HepG2 (cell line): ENCODE measurements around the gene NRP1. TPM values are rescaled to one million over a fixed set of nuclear protein-coding genes. Genes with fewer than 3 reads are reported as not detected.

Experiments
- ATAC-seq: fragments of 200-7000 bp; cut with Tn5 transposase; 3 replicates; pipeline ENCODE4 v1.9.1; 2020; ENCODE audit warnings: mild to moderate bottlenecking, moderate library complexity
- BruUV-seq: library from RNA; stranded (reverse); fragments of 400-500 nt; replicated peaks from 2 replicates; lab custom pipeline; 2021; lab: Mats Ljungman, UMichigan
- CTCF ChIA-PET: fragments of 300-600 bp; formaldehyde crosslinking; extraction: SDS; loops from one replicate; lab custom pipeline; 2021; ENCODE audit warnings: low total read pairs, inconsistent platforms, low intra/inter-chr PET ratio; lab: Yijun Ruan, JAX
- POLR2A ChIA-PET: fragments of 350-600 bp; sonication (Branson Sonifier 250); formaldehyde crosslinking; loops from one replicate; lab custom pipeline; 2020; ENCODE audit warnings: antibody characterized with exemption, inconsistent platforms; lab: Yijun Ruan, JAX
- DNase-seq: peaks from one replicate; pipeline ENCODE4 v3.0.0-alpha.2; 2015; ENCODE audit warnings: low spot score
- FAIRE-seq: peaks from 3 replicates; lab custom pipeline; 2011; peaks lifted over from hg19 to GRCh38; lab: Jason Lieb, UNC
- H2AFZ ChIP-seq: one replicate; pipeline ENCODE4 v1.6.1; 2011; ENCODE audit warnings: low read length, inconsistent platforms
- H3K27ac ChIP-seq: fragments of 300-600 bp; 3 replicates; pipeline ENCODE4 v1.8.0; 2011; ENCODE audit warnings: mixed run types, mild to moderate bottlenecking, mixed read lengths, low read length, inconsistent platforms; ENCODE audit not compliant: insufficient read depth; ENCODE audit errors: extremely low read length
- H3K27me3 ChIP-seq, 2 experiments: fragments of 200-600 bp in 1 of 2; 2 replicates in 1 of 2; 3 replicates in 1 of 2; pipeline versions ENCODE4 v1.6.0 to v1.8.0; 2011; ENCODE audit warnings: low read length in 2 of 2, mild to moderate bottlenecking in 2 of 2, moderate library complexity in 2 of 2, inconsistent platforms in 1 of 2; ENCODE audit not compliant: insufficient read depth in 2 of 2, control insufficient read depth in 1 of 2
- H3K36me3 ChIP-seq, 2 experiments: fragments of 200-600 bp in 1 of 2; replicated peaks in 1 of 2; 2 replicates in 1 of 2; 3 replicates in 1 of 2; pipeline versions ENCODE4 v1.5.1 to v1.8.0; 2011; ENCODE audit warnings: low read length in 2 of 2, inconsistent platforms in 1 of 2; ENCODE audit not compliant: insufficient read depth in 2 of 2, control insufficient read depth in 1 of 2
- H3K4me1 ChIP-seq: 2 replicates; pipeline ENCODE4 v1.5.1; 2012; ENCODE audit warnings: low read length, inconsistent platforms; ENCODE audit not compliant: insufficient read depth
- H3K4me2 ChIP-seq: 2 replicates; pipeline ENCODE4 v1.6.0; 2011; ENCODE audit warnings: low read depth, low read length, inconsistent platforms
- H3K4me3 ChIP-seq, 3 experiments: fragments of 200-600 bp in 1 of 3; sonication (generic), shearing (Covaris generic) in 1 of 3; replicated peaks in 1 of 3; 2 replicates each; pipeline ENCODE4 v1.5.1; 2011 to 2016; ENCODE audit warnings: low read length in 3 of 3, inconsistent platforms in 2 of 3, low read depth in 2 of 3, mild to moderate bottlenecking in 2 of 3, control low read depth in 1 of 3, mixed read lengths in 1 of 3; ENCODE audit not compliant: insufficient read depth in 1 of 3
- H3K79me2 ChIP-seq: one replicate; pipeline ENCODE4 v1.6.1; 2011; ENCODE audit warnings: low read length, inconsistent platforms; ENCODE audit not compliant: insufficient read depth
- H3K9ac ChIP-seq: 2 replicates; pipeline ENCODE4 v1.6.0; 2011; ENCODE audit warnings: mild to moderate bottlenecking, low read depth, low read length, inconsistent platforms; ENCODE audit not compliant: insufficient read depth
- H3K9me3 ChIP-seq: 2 replicates; pipeline ENCODE4 v1.5.1; 2012; ENCODE audit warnings: mild to moderate bottlenecking, low read length
- H4K20me1 ChIP-seq: 2 replicates; pipeline ENCODE4 v1.6.0; 2011; ENCODE audit warnings: inconsistent platforms, mild to moderate bottlenecking, low read length, moderate library complexity; ENCODE audit not compliant: insufficient read depth
- ATF7-NPFF ChIP-seq: sonication (generic); formaldehyde crosslinking; IDR thresholded peaks from 2 replicates; pipeline ENCODE4 v1.8.1; 2023; ENCODE audit warnings: mild to moderate bottlenecking, low read depth, missing genetic modification reagents, moderate library complexity
- GATA4 ChIP-seq: sonication (generic); IDR thresholded peaks from 2 replicates; pipeline ENCODE4 v1.6.1; 2016; ENCODE audit warnings: antibody characterized with exemption, low read depth, borderline replicate concordance
- HNRNPL ChIP-seq: fragments of 200-400 bp; formaldehyde crosslinking; IDR thresholded peaks from 2 replicates; pipeline ENCODE4 v1.6.1; 2017; ENCODE audit warnings: mild to moderate bottlenecking, low read depth, low read length
- MED1 ChIP-seq: sonication (generic); formaldehyde crosslinking; IDR thresholded peaks from 2 replicates; pipeline ENCODE4 v1.4.0; 2020; ENCODE audit warnings: missing genetic modification reagents
- NFE2 ChIP-seq: sonication (generic); formaldehyde crosslinking; IDR thresholded peaks from 2 replicates; pipeline ENCODE4 v1.4.0; 2020; ENCODE audit warnings: missing genetic modification reagents
- NR2F2 ChIP-seq: IDR thresholded peaks from 2 replicates; pipeline ENCODE4 v1.6.1; 2012; ENCODE audit warnings: low read depth, inconsistent platforms, borderline replicate concordance
- SIN3B ChIP-seq: fragments of 150-350 bp; IDR thresholded peaks from 2 replicates; pipeline ENCODE4 v1.6.1; 2014; ENCODE audit warnings: low read length
- SRY ChIP-seq: sonication (generic); formaldehyde crosslinking; IDR thresholded peaks from 2 replicates; pipeline ENCODE4 v1.8.0; 2022; ENCODE audit warnings: mild to moderate bottlenecking, missing genetic modification reagents
- TCF7 ChIP-seq: sonication (generic); IDR thresholded peaks from 2 replicates; pipeline ENCODE4 v1.6.1; 2016; ENCODE audit warnings: antibody characterized with exemption, low read depth
- ZFP41 ChIP-seq: sonication (generic); formaldehyde crosslinking; IDR thresholded peaks from 2 replicates; pipeline ENCODE4 v1.4.0; 2020; ENCODE audit warnings: mild to moderate bottlenecking, missing genetic modification reagents, borderline replicate concordance
- ZNF205 ChIP-seq: IDR thresholded peaks from 2 replicates; pipeline ENCODE4 v1.6.1; 2018; ENCODE audit warnings: missing biosample characterization, missing genetic modification reagents
- ZNF274 ChIP-seq: sonication (generic); formaldehyde crosslinking; IDR thresholded peaks from 2 replicates; pipeline ENCODE4 v1.5.1; 2020; ENCODE audit warnings: mild to moderate bottlenecking, missing genetic modification reagents
- ZNF546 ChIP-seq: sonication (generic); formaldehyde crosslinking; conservative IDR thresholded peaks from 2 replicates; pipeline ENCODE4 v1.8.1; 2023; ENCODE audit warnings: mild to moderate bottlenecking, missing genetic modification reagents
- WGBS: methylation state at CpG from one replicate; pipeline ENCODE4 v1.1.6; 2017; ENCODE audit warnings: low lambda C conversion rate; 5-methylcytosine and 5-hydroxymethylcytosine counted together
- in situ Hi-C: cut with HindIII; loops from 2 replicates; pipeline ENCODE4 v1.10.0; 2017; ENCODE audit warnings: low pct_unique_long_range_greater_than_20kb; ENCODE audit not compliant: extremely low pct_ligation_motif_present
- intact Hi-C: fragments of 100-400 bp; cut with micrococcal nuclease; formaldehyde crosslinking; loops from one replicate; pipeline ENCODE4 v1.10.0; 2022; ENCODE audit not compliant: unreplicated experiment
- polyA plus RNA-seq, 8 experiments: library from polyadenylated mRNA; depleted of rRNA in 3 of 8; stranded (reverse) in 7 of 8; unstranded in 1 of 8; fragments of >200 nt; fragmentation: Illumina TruSeq in 4 of 8; extraction: Trizol in 4 of 8; gene quantifications; 2 replicates each; pipeline versions ENCODE4 v1.2.1 to v1.2.3, GENCODE V29; 2011 to 2016; ENCODE audit warnings: low read depth in 4 of 8, missing spikeins in 1 of 8, mixed read lengths in 1 of 8; ENCODE audit not compliant: insufficient read depth in 1 of 8
- total RNA-seq, 5 experiments: library from RNA; depleted of rRNA; stranded (reverse); fragments of >200 nt; fragmentation: Illumina TruSeq; extraction: Trizol; gene quantifications; 2 replicates each; pipeline ENCODE4 v1.2.3, GENCODE V29; 2016; ENCODE audit warnings: low read depth in 1 of 5

NRP1 gene
- total and polyA plus RNA-seq, 2 of the 13 experiments (the other 11 are each of a cell fraction or from before 2014, with no cell fraction given): 5.3 to 5.8 TPM

GRCh38 chr10:33141251-33141650 lies 193.2 kb downstream of the NRP1 start:
- ChIA-PET POLR2A (no interaction called here), CTCF (no interaction called here)
- no peak for TF ChIP-seq ZNF546 (CRISPR knock-in tag)
- no peak for TF ChIP-seq TCF7
- no peak for TF ChIP-seq SIN3B
- no peak for TF ChIP-seq NFE2 (CRISPR knock-in tag)
- TF ChIP-seq SRY (CRISPR knock-in tag): no peak
- TF ChIP-seq ZFP41 (CRISPR knock-in tag): no peak
- TF ChIP-seq ZNF274 (CRISPR knock-in tag): no peak
- no peak for TF ChIP-seq GATA4
- TF ChIP-seq HNRNPL: no peak
- TF ChIP-seq ZNF205: no peak
- no peak for TF ChIP-seq MED1 (CRISPR knock-in tag)
- TF ChIP-seq NR2F2: no peak
- no peak for TF ChIP-seq ATF7-NPFF (CRISPR knock-in tag)
- Histone ChIP-seq H4K20me1 (no peaks in the 10 kb centered on the region), H3K9ac (no peak overlapping the region), H2AFZ (no peak overlapping the region), H3K9me3 (no peaks in the 10 kb centered on the region), H3K4me1 (peaks cover 31% of the 10 kb centered on the region), H3K36me3 (no peaks in the 10 kb centered on the region), H3K79me2 (no peaks in the 10 kb centered on the region), H3K4me3 (no peak overlapping the region), H3K27ac (no peak overlapping the region), H3K4me2 (no peak overlapping the region), H3K27me3 (peaks cover 0 to 7% of the 10 kb centered on the region in 2 experiments; a peak in 3 of 5 replicates)
- ATAC-seq (no peak), FAIRE-seq (no peak), DNase-seq (no peak)
- 68% methylated on average over 3 of the region's 3 CpGs for WGBS
- in situ Hi-C loops: no loop called here
- no TSS peak for BruUV-seq
- intact Hi-C loops: no loop called here
